GM12878 (cell line): Measurements from ENCODE around the gene SEC16A. TPM values are rescaled to one million over a fixed set of nuclear protein-coding genes. Genes with fewer than 3 reads are reported as not detected.

ENCODE experiments used
- ATAC-seq: fragments of 200-7000 bp; cut with Tn5 transposase; 3 replicates; pipeline ENCODE4 v1.9.1; 2020; ENCODE audit warnings: mild to moderate bottlenecking, moderate library complexity
- BruUV-seq: library from RNA; stranded (reverse); fragments of 400-500 nt; replicated peaks from 2 replicates; lab custom pipeline; 2021; lab: Mats Ljungman, UMichigan
- CTCF ChIA-PET: fragments of 300-600 bp; sonication (Branson Sonifier 250); formaldehyde crosslinking; extraction: SDS; loops from one replicate; lab custom pipeline; 2021; ENCODE audit warnings: inconsistent platforms; lab: Yijun Ruan, JAX
- POLR2A ChIA-PET: fragments of 350-600 bp; formaldehyde crosslinking; extraction: SDS; loops from one replicate; lab custom pipeline; 2021; ENCODE audit warnings: inconsistent platforms; lab: Charles Lee
- RAD21 ChIA-PET: fragments of 300-600 bp; sonication (Branson Sonifier 250); formaldehyde crosslinking; loops from one replicate; lab custom pipeline; 2023; ENCODE audit warnings: antibody characterized with exemption; ENCODE audit not compliant: unreplicated experiment; lab: Charles Lee
- SMC1A ChIA-PET: fragments of 300-600 bp; sonication (Branson Sonifier 250); formaldehyde crosslinking; loops from one replicate; lab custom pipeline; 2023; ENCODE audit not compliant: unreplicated experiment, uncharacterized antibody; lab: Charles Lee
- DNase-seq: peaks from one replicate; pipeline ENCODE4 v3.0.0-alpha.2; 2011; ENCODE audit warnings: low read depth, low spot score
- FAIRE-seq: peaks from 3 replicates; lab custom pipeline; 2011; peaks lifted over from hg19 to GRCh38; lab: Jason Lieb, UNC
- H2AFZ ChIP-seq: 2 replicates; pipeline ENCODE4 v1.6.0; 2011; ENCODE audit warnings: low read depth, low read length, control low read depth; ENCODE audit not compliant: control insufficient read depth
- H3K27ac ChIP-seq: 2 replicates; pipeline ENCODE4 v1.5.1; 2011; ENCODE audit warnings: control low read depth; ENCODE audit not compliant: control insufficient read depth, insufficient read depth
- H3K27me3 ChIP-seq, 2 experiments: replicated peaks in 1 of 2; 2 replicates each; pipeline versions ENCODE4 v1.6.0 to v1.6.1; 2011; ENCODE audit warnings: low read length in 1 of 2; ENCODE audit not compliant: control insufficient read depth in 2 of 2, insufficient read depth in 2 of 2
- H3K36me3 ChIP-seq, 2 experiments: 2 replicates each; pipeline ENCODE4 v1.5.1; 2011; ENCODE audit warnings: low read length in 1 of 2; ENCODE audit not compliant: control insufficient read depth in 2 of 2, insufficient read depth in 2 of 2
- H3K4me1 ChIP-seq: 2 replicates; pipeline ENCODE4 v1.6.1; 2011; ENCODE audit warnings: mild to moderate bottlenecking, low read length, moderate library complexity, mixed read lengths; ENCODE audit not compliant: control insufficient read depth, insufficient read depth
- H3K4me2 ChIP-seq: 2 replicates; pipeline ENCODE4 v1.6.0; 2011; ENCODE audit warnings: control low read depth; ENCODE audit not compliant: control insufficient read depth, insufficient read depth
- H3K4me3 ChIP-seq: fragments of 200-600 bp; sonication (generic); 2 replicates; pipeline ENCODE4 v1.5.1; 2016
- H3K79me2 ChIP-seq: 2 replicates; pipeline ENCODE4 v1.6.0; 2011; ENCODE audit warnings: low read length; ENCODE audit not compliant: control insufficient read depth, insufficient read depth
- H3K9ac ChIP-seq: 2 replicates; pipeline ENCODE4 v1.8.0; 2011; ENCODE audit warnings: low read length, control low read depth, mixed read lengths; ENCODE audit not compliant: control insufficient read depth, insufficient read depth
- H3K9me3 ChIP-seq: replicated peaks from 3 replicates; pipeline ENCODE4 v1.5.1; 2011; ENCODE audit warnings: mild to moderate bottlenecking, low read length; ENCODE audit not compliant: control insufficient read depth, insufficient read depth
- H4K20me1 ChIP-seq: 2 replicates; pipeline ENCODE4 v1.6.0; 2011; ENCODE audit not compliant: control insufficient read depth, insufficient read depth
- CEBPZ ChIP-seq: fragments of 150-350 bp; IDR thresholded peaks from 2 replicates; pipeline ENCODE4 v1.6.1; 2016; ENCODE audit warnings: low read depth, low read length
- CHD4 ChIP-seq: fragments of 200-600 bp; sonication (generic); IDR thresholded peaks from 2 replicates; pipeline ENCODE4 v1.6.1; 2016; ENCODE audit warnings: mild to moderate bottlenecking
- EZH2 ChIP-seq: IDR thresholded peaks from 2 replicates; pipeline ENCODE4 v1.6.1; 2012; ENCODE audit warnings: low read depth, mild to moderate bottlenecking, control low read depth, inconsistent platforms, low read length, borderline replicate concordance; ENCODE audit not compliant: control insufficient read depth
- IKZF2 ChIP-seq, 2 experiments: fragments of 450-650 bp; IDR thresholded peaks; 2 replicates each; pipeline ENCODE4 v1.6.1; 2017; ENCODE audit warnings: mild to moderate bottlenecking in 2 of 2, moderate library complexity in 2 of 2
- KLF5 ChIP-seq: fragments of 450-650 bp; IDR thresholded peaks from 2 replicates; pipeline ENCODE4 v1.6.1; 2014; ENCODE audit warnings: mild to moderate bottlenecking; ENCODE audit not compliant: partially characterized antibody
- MAX ChIP-seq: IDR thresholded peaks from 2 replicates; pipeline ENCODE4 v1.6.1; 2012; ENCODE audit warnings: low read depth, low read length, improper control_type of control experiment
- MEF2B ChIP-seq: fragments of 450-650 bp; IDR thresholded peaks from 2 replicates; pipeline ENCODE4 v1.6.1; 2018; ENCODE audit warnings: mild to moderate bottlenecking, moderate library complexity; ENCODE audit not compliant: partially characterized antibody, poor library complexity, severe bottlenecking
- MXI1 ChIP-seq: fragments of 150-350 bp; IDR thresholded peaks from 2 replicates; pipeline ENCODE4 v1.6.1; 2011; ENCODE audit warnings: low read depth, mild to moderate bottlenecking, inconsistent platforms, low read length, improper control_type of control experiment
- NFXL1 ChIP-seq: fragments of 450-650 bp; IDR thresholded peaks from 2 replicates; pipeline ENCODE4 v1.6.1; 2017; ENCODE audit warnings: antibody characterized with exemption, mild to moderate bottlenecking, borderline replicate concordance
- NR2C2 ChIP-seq: IDR thresholded peaks from 2 replicates; pipeline ENCODE4 v1.6.1; 2011; ENCODE audit warnings: borderline replicate concordance, low read depth; ENCODE audit not compliant: control insufficient read depth, insufficient read length
- ZSCAN29 ChIP-seq: fragments of 450-650 bp; IDR thresholded peaks from 2 replicates; pipeline ENCODE4 v1.6.1; 2017; ENCODE audit warnings: mild to moderate bottlenecking, moderate library complexity
- WGBS: methylation state at CpG from one replicate; pipeline ENCODE4 v1.1.6; 2016; ENCODE audit warnings: low lambda C conversion rate; ENCODE audit not compliant: insufficient replicate concordance, insufficient coverage; ENCODE audit errors: missing lambda C conversion rate; 5-methylcytosine and 5-hydroxymethylcytosine counted together
- in situ Hi-C: fragments of 300-500 bp; cut with MboI; formaldehyde crosslinking; loops from 9 replicates; pipeline ENCODE4 v1.14.3; 2018; ENCODE audit warnings: mixed read lengths
- intact Hi-C: fragments of 100-400 bp; cut with micrococcal nuclease; formaldehyde crosslinking; loops from one replicate; pipeline ENCODE4 v1.14.2; 2022; ENCODE audit not compliant: unreplicated experiment
- polyA plus RNA-seq, 11 experiments: library from polyadenylated mRNA; depleted of rRNA in 4 of 11; unstranded in 6 of 11; stranded (reverse) in 5 of 11; fragments of >200 nt; fragmentation: Nextera tagmentation in 4 of 11; fragmentation: Illumina TruSeq in 1 of 11; extraction: Ambion mirVana in 4 of 11; extraction: Trizol in 1 of 11; gene quantifications; 1 replicate in 1 of 11; 2 replicates in 10 of 11; pipeline versions ENCODE4 v1.2.1 to v1.2.3, GENCODE V29; 2011 to 2016; ENCODE audit warnings: inconsistent platforms in 2 of 11, missing spikeins in 2 of 11, low read depth in 1 of 11
- total RNA-seq, 4 experiments: library from RNA; depleted of rRNA in 3 of 4; stranded (reverse); fragments of >200 nt in 3 of 4; fragmentation: Illumina TruSeq in 1 of 4; extraction: Trizol in 1 of 4; gene quantifications; 2 replicates each; pipeline versions ENCODE4 v1.2.1 to v1.2.3, GENCODE V29; 2013 to 2021
- TF ChIP-seq, protein P1 (sequence below): fragments of 450-650 bp; IDR thresholded peaks from 2 replicates; pipeline ENCODE4 v1.6.1; 2017; ENCODE audit warnings: antibody characterized with exemption, mild to moderate bottlenecking, moderate library complexity
- TF ChIP-seq, protein P2 (sequence below): fragments of 450-650 bp; IDR thresholded peaks from 2 replicates; pipeline ENCODE4 v1.6.1; 2016; ENCODE audit warnings: mild to moderate bottlenecking

SEC16A gene
- total and polyA plus RNA-seq, 10 of the 15 experiments (the other 5 are each of a cell fraction or from before 2014, with no cell fraction given), result 9.9 to 59.1 (median 21.7) TPM

DNA sequence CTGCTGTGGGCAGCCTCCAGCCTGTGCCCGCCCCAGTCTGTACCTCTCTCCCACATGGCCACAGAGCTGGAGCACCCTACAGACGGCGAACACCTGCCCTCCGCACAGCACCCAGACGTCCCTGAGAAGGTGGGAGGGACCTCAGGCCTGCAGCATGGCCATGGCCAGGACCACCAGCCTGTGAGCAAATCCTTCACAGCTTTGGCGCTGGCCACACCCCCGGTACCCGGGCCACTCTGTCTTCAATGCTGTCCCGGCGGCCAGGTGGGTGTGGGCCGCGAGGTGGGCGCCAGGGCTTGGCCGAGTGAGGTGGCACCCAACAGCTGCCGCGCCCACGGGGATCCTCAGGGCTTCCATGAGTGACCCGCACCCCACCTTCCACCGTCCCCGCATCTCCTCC lies 44.3 kb upstream of the SEC16A start (continued):
- TF ChIP-seq, protein P1, sequence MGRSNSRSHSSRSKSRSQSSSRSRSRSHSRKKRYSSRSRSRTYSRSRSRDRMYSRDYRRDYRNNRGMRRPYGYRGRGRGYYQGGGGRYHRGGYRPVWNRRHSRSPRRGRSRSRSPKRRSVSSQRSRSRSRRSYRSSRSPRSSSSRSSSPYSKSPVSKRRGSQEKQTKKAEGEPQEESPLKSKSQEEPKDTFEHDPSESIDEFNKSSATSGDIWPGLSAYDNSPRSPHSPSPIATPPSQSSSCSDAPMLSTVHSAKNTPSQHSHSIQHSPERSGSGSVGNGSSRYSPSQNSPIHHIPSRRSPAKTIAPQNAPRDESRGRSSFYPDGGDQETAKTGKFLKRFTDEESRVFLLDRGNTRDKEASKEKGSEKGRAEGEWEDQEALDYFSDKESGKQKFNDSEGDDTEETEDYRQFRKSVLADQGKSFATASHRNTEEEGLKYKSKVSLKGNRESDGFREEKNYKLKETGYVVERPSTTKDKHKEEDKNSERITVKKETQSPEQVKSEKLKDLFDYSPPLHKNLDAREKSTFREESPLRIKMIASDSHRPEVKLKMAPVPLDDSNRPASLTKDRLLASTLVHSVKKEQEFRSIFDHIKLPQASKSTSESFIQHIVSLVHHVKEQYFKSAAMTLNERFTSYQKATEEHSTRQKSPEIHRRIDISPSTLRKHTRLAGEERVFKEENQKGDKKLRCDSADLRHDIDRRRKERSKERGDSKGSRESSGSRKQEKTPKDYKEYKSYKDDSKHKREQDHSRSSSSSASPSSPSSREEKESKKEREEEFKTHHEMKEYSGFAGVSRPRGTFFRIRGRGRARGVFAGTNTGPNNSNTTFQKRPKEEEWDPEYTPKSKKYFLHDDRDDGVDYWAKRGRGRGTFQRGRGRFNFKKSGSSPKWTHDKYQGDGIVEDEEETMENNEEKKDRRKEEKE, result no peak
- TF ChIP-seq ZSCAN29 (no peak), CHD4 (no peak), KLF5 (no peak)

DNA sequence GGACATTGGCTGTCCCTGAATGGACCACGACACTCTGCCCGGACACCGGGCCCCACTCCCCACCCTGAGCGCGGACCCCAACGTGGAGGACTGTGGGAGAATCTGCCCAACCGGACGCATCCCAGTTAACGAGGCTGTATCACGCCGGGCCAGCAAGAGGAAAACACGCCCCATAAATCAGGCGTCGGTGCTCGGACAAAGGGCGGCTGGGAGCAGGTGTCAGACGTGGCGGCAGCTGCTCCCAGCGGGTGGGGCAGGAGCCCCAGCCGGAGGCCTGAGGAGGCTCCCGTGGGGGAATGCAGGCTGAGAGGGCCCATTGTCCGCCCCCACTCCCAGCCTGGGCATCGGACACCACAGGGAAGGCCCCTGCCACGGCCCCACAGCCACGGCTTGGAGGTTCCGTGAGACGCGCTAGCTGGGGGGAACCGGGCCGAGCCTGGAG lies 43.8 kb upstream of the SEC16A start:
- Histone ChIP-seq H3K9me3 (no peaks in the 10 kb centered on the region), H3K79me2 (peaks cover 4% of the 10 kb centered on the region), H3K36me3 (peaks cover 0 to 14% of the 10 kb centered on the region in 2 experiments; a peak in 2 of 4 replicates), H3K27me3 (no peaks in the 10 kb centered on the region), H2AFZ (no peak overlapping the region), H3K4me3 (no peak overlapping the region), H3K27ac (no peak overlapping the region), H3K9ac (no peak overlapping the region), H4K20me1 (no peaks in the 10 kb centered on the region), H3K4me1 (peaks cover 18% of the 10 kb centered on the region), H3K4me2 (no peak overlapping the region)
- CTCF ChIA-PET, result no interaction called here
- ATAC-seq (no peak), FAIRE-seq (no peak), DNase-seq (no peak)
- RAD21 ChIA-PET, result no interaction called here
- POLR2A ChIA-PET, result no interaction called here
- WGBS, result 97% methylated on average over 28 of the region's 30 CpGs
- intact Hi-C loops, result no loop called here
- in situ Hi-C loops, result no loop called here
- SMC1A ChIA-PET, result no interaction called here
- no TSS peak for BruUV-seq
- TF ChIP-seq NFXL1 (no peak), EZH2 (no peak), NR2C2 (no peak), MEF2B (no peak), CEBPZ (no peak), KLF5 (no peak), IKZF2 (IDR thresholded peaks at IDR 0.05) (no peak), MAX (no peak), MXI1 (no peak)
- TF ChIP-seq, protein P2, sequence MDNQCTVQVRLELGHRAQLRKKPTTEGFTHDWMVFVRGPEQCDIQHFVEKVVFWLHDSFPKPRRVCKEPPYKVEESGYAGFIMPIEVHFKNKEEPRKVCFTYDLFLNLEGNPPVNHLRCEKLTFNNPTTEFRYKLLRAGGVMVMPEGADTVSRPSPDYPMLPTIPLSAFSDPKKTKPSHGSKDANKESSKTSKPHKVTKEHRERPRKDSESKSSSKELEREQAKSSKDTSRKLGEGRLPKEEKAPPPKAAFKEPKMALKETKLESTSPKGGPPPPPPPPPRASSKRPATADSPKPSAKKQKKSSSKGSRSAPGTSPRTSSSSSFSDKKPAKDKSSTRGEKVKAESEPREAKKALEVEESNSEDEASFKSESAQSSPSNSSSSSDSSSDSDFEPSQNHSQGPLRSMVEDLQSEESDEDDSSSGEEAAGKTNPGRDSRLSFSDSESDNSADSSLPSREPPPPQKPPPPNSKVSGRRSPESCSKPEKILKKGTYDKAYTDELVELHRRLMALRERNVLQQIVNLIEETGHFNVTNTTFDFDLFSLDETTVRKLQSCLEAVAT, result no peak
